ENCODE results near the gene TOM1L2. TPM values are rescaled to one million over a fixed set of nuclear protein-coding genes. Genes with fewer than 3 reads are reported as not detected.
A peak's percentile ranks its signal among the peaks of the same experiment; 100 is the strongest.

TOM1L2 gene
- total RNA-seq, 1 experiment from 2014 or later, result 77.1 TPM

- in situ Hi-C loops (cut with HindIII; ENCODE audit: low sequenced_read_pairs), result no loop called here
- DNase-seq (ENCODE audit: low spot score), result no peak
Observed at GRCh38 chr17:17911001-17911613, 61.1 kb downstream of the TOM1L2 start.

GRCh38 chr17:17910060-17910459 lies 62.1 kb downstream of the TOM1L2 start:
- in situ Hi-C loops (cut with HindIII; ENCODE audit: low sequenced_read_pairs), result no loop called here
- DNase-seq (ENCODE audit: low spot score), result no peak

GRCh38 chr17:17909078-17909477 lies 63.1 kb downstream of the TOM1L2 start:
- in situ Hi-C loops (cut with HindIII; ENCODE audit: low sequenced_read_pairs), result no loop called here
- DNase-seq (ENCODE audit: low spot score), result no peak

- in situ Hi-C loops (cut with HindIII; ENCODE audit: low sequenced_read_pairs), result no loop called here
- DNase-seq (ENCODE audit: low spot score), result no peak
Observed at GRCh38 chr17:17907469-17907868, 64.7 kb downstream of the TOM1L2 start.

GRCh38 chr17:17906418-17907215 lies 65.6 kb downstream of the TOM1L2 start:
- in situ Hi-C loops (cut with HindIII; ENCODE audit: low sequenced_read_pairs), result no loop called here
- DNase-seq (ENCODE audit: low spot score), result no peak

- DNase-seq (ENCODE audit: low spot score), result no peak
- in situ Hi-C loops (cut with HindIII; ENCODE audit: low sequenced_read_pairs), result no loop called here
Observed at GRCh38 chr17:17905036-17905320, 67.2 kb downstream of the TOM1L2 start.

- in situ Hi-C loops (cut with HindIII; ENCODE audit: low sequenced_read_pairs), result no loop called here
- no peak for DNase-seq (ENCODE audit: low spot score)
Observed at GRCh38 chr17:17904166-17905035, 67.8 kb downstream of the TOM1L2 start.

GRCh38 chr17:17902877-17903276 lies 69.3 kb downstream of the TOM1L2 start:
- in situ Hi-C loops (cut with HindIII; ENCODE audit: low sequenced_read_pairs), result no loop called here
- no peak for DNase-seq (ENCODE audit: low spot score)

GRCh38 chr17:17902376-17902775 lies 69.8 kb downstream of the TOM1L2 start:
- no peak for DNase-seq (ENCODE audit: low spot score)
- in situ Hi-C loops (cut with HindIII; ENCODE audit: low sequenced_read_pairs), result no loop called here

- peak; percentile 86 for DNase-seq (ENCODE audit: low spot score)
- in situ Hi-C loops (cut with HindIII; ENCODE audit: low sequenced_read_pairs), result no loop called here
Observed at GRCh38 chr17:17900615-17901520, 71.3 kb downstream of the TOM1L2 start.

- in situ Hi-C loops (cut with HindIII; ENCODE audit: low sequenced_read_pairs), result loop anchor here (25.0 kb wide), 1 partner anchor 138 kb away; the partner anchor contains the start of genes ATPAF2 and GID4
- no peak for DNase-seq (ENCODE audit: low spot score)
Observed at GRCh38 chr17:17899486-17899885, 72.7 kb downstream of the TOM1L2 start.

GRCh38 chr17:17898673-17899072 lies 73.5 kb downstream of the TOM1L2 start:
- no peak for DNase-seq (ENCODE audit: low spot score)
- in situ Hi-C loops (cut with HindIII; ENCODE audit: low sequenced_read_pairs), result loop anchor here (25.0 kb wide), 1 partner anchor 139 kb away; the partner anchor contains the start of genes ATPAF2 and GID4

GRCh38 chr17:17897442-17897841 lies 74.8 kb downstream of the TOM1L2 start:
- in situ Hi-C loops (cut with HindIII; ENCODE audit: low sequenced_read_pairs), result loop anchor here (25.0 kb wide), 1 partner anchor 140 kb away; the partner anchor contains the start of genes ATPAF2 and GID4
- DNase-seq (ENCODE audit: low spot score), result no peak

- DNase-seq (ENCODE audit: low spot score), result no peak
- in situ Hi-C loops (cut with HindIII; ENCODE audit: low sequenced_read_pairs), result loop anchor here (25.0 kb wide), 1 partner anchor 141 kb away; the partner anchor contains the start of genes ATPAF2 and GID4
Observed at GRCh38 chr17:17896746-17897145, 75.5 kb downstream of the TOM1L2 start.

GRCh38 chr17:17893801-17894644 lies 78.2 kb downstream of the TOM1L2 start:
- DNase-seq (ENCODE audit: low spot score), result no peak
- in situ Hi-C loops (cut with HindIII; ENCODE audit: low sequenced_read_pairs), result loop anchor here (25.0 kb wide), 1 partner anchor 143 kb away; the partner anchor contains the start of genes ATPAF2 and GID4

GRCh38 chr17:17892731-17893130 lies 79.5 kb downstream of the TOM1L2 start:
- in situ Hi-C loops (cut with HindIII; ENCODE audit: low sequenced_read_pairs), result loop anchor here (25.0 kb wide), 1 partner anchor 145 kb away; the partner anchor contains the start of genes ATPAF2 and GID4
- DNase-seq (ENCODE audit: low spot score), result peak; percentile 39

GRCh38 chr17:17892009-17892408 lies 80.2 kb downstream of the TOM1L2 start:
- in situ Hi-C loops (cut with HindIII; ENCODE audit: low sequenced_read_pairs), result loop anchor here (25.0 kb wide), 1 partner anchor 145 kb away; the partner anchor contains the start of genes ATPAF2 and GID4
- no peak for DNase-seq (ENCODE audit: low spot score)
